Measurements from ENCODE around the gene SIN3A. TPM values are rescaled to one million over a fixed set of nuclear protein-coding genes. Genes with fewer than 3 reads are reported as not detected.
"Not testable (repeated sequence)": the region's sequence is repeated elsewhere in the genome, so short reads cannot be mapped to it uniquely, and the experiment has no call there.

The SIN3A gene
- total and polyA plus RNA-seq, 2 of the 8 experiments (the other 6 are each of a cell fraction or from before 2014, with no cell fraction given) = 69.5 to 109 TPM

- H4K20me1 ChIP-seq (replicated peaks in 1 of 2; ENCODE audit: control insufficient read depth in 1 of 2, insufficient read depth in 2 of 2, low read length in 2 of 2); H4K8ac ChIP-seq (ENCODE audit: extremely low read depth, insufficient read depth, low read length); H3K4me2 ChIP-seq (ENCODE audit: insufficient read depth in 1 of 2, low read depth in 2 of 2, low read length in 2 of 2); H3K79me2 ChIP-seq (ENCODE audit: control insufficient read depth in 1 of 2, insufficient read depth in 2 of 2, low read length in 2 of 2); H2BK20ac ChIP-seq (ENCODE audit: low read length); H2BK12ac ChIP-seq (ENCODE audit: low read depth, low read length); H2BK120ac ChIP-seq (replicated peaks; ENCODE audit: low read depth, low read length); H3K14ac ChIP-seq (ENCODE audit: insufficient read length); H3K18ac ChIP-seq (ENCODE audit: extremely low read depth, low read length); H2BK5ac ChIP-seq (ENCODE audit: low read depth, low read length); POLR2A ChIA-PET (ENCODE audit: partially characterized antibody); CTCF ChIA-PET (ENCODE audit: partially characterized antibody); H3K4me1 ChIP-seq (replicated peaks in 1 of 4; ENCODE audit: control insufficient read depth in 3 of 4, insufficient read depth in 4 of 4, low read length in 3 of 4); H3K9ac ChIP-seq (replicated peaks in 1 of 4; ENCODE audit: extremely low read depth in 1 of 4, low read depth in 3 of 4, low read length in 3 of 4); H3K79me1 ChIP-seq (ENCODE audit: low read depth, low read length); H3K56ac ChIP-seq (replicated peaks; ENCODE audit: insufficient read length, low read depth, low read length); H3K4ac ChIP-seq (replicated peaks; ENCODE audit: insufficient read length, low read depth, low read length); H2AFZ ChIP-seq (ENCODE audit: low read length); FAIRE-seq; H3K9me3 ChIP-seq (ENCODE audit: insufficient read depth in 2 of 2, low read depth in 1 of 2, low read length in 1 of 2); H3K27me3 ChIP-seq (replicated peaks in 1 of 4; ENCODE audit: control insufficient read depth in 3 of 4, extremely low read depth in 1 of 4, insufficient read depth in 3 of 4, low read length in 3 of 4); H2BK15ac ChIP-seq (ENCODE audit: low read length); H2AK5ac ChIP-seq (ENCODE audit: low read depth, low read length); H3K27ac ChIP-seq (ENCODE audit: low read depth, low read length); H3K23me2 ChIP-seq (ENCODE audit: low read depth, low read length); H3K4me3 ChIP-seq (ENCODE audit: extremely low read depth in 1 of 4, insufficient read depth in 2 of 4, low read depth in 3 of 4, low read length in 4 of 4); DNase-seq (ENCODE audit: low read depth in 1 of 2, low spot score in 2 of 2); H3K23ac ChIP-seq (ENCODE audit: insufficient read length); H4K5ac ChIP-seq (ENCODE audit: insufficient read length, low read depth, low read length); H4K91ac ChIP-seq (replicated peaks; ENCODE audit: insufficient read length, low read length): not testable (repeated sequence)
- peaks cover 3 to 35% (median 21%) of the 10 kb centered on the region in 4 experiments; a peak in 7 of 8 replicates for H3K36me3 ChIP-seq (ENCODE audit: control insufficient read depth in 2 of 4, insufficient read depth in 4 of 4, low read length in 3 of 4)
- WGBS, 2 experiments (ENCODE audit: extremely low coverage in 1 of 2, insufficient coverage in 1 of 2, insufficient read length in 1 of 2, insufficient replicate concordance in 2 of 2, low coverage in 1 of 2, low lambda C conversion rate in 2 of 2, missing lambda C conversion rate in 1 of 2) = 91% methylated on average over 5 of the region's 5 CpGs; no CpG with 5 or more reads in 1 of the 2 experiments
These were observed 25.6 kb upstream of the SIN3A start for GRCh38 chr15:75477094-75477493.

Measured in H1 (cell line).